ENCODE data around the gene ABHD16B. TPM values are rescaled to one million over a fixed set of nuclear protein-coding genes. Genes with fewer than 3 reads are reported as not detected.
A peak's percentile ranks its signal among the peaks of the same experiment; 100 is the strongest.

ABHD16B gene
- total RNA-seq, 2 experiments from 2014 or later, result not detected

GRCh38 chr20:63897978-63898561 is 36.8 kb downstream of the ABHD16B start:
- intact Hi-C loops (cut with micrococcal nuclease), result no loop called here
- CTCF ChIA-PET, result interaction anchor here (2.8 kb wide), 1 partner anchor 75 kb away, joined by 9 read pairs; no protein-coding TSS in a partner anchor
- Mint-ChIP-seq H3K27ac (peak overlapping the region; percentile 75), H3K36me3 (ENCODE audit: low read depth) (peaks cover 35% of the 10 kb centered on the region), H3K4me3 (no peak overlapping the region), H3K9me3 (no peaks in the 10 kb centered on the region), H3K4me1 (ENCODE audit: low read depth) (peaks cover 51% of the 10 kb centered on the region), H3K27me3 (no peaks in the 10 kb centered on the region)
- ATAC-seq (no peak), DNase-seq (no peak)
- POLR2A ChIA-PET, result no interaction called here
- TF ChIP-seq CTCF (IDR thresholded peaks at IDR 0.05), result no peak

- Mint-ChIP-seq H3K36me3 (ENCODE audit: low read depth) (peaks cover 36% of the 10 kb centered on the region), H3K4me3 (no peak overlapping the region), H3K27ac (peak overlapping the region; percentile 48), H3K4me1 (ENCODE audit: low read depth) (peaks cover 51% of the 10 kb centered on the region), H3K27me3 (no peaks in the 10 kb centered on the region), H3K9me3 (no peaks in the 10 kb centered on the region)
- ATAC-seq, result no peak
- no peak for TF ChIP-seq CTCF (IDR thresholded peaks at IDR 0.05)
- CTCF ChIA-PET, result interaction anchor here (2.8 kb wide), 1 partner anchor 75 kb away, joined by 9 read pairs; no protein-coding TSS in a partner anchor
- intact Hi-C loops (cut with micrococcal nuclease), result no loop called here
- POLR2A ChIA-PET, result no interaction called here
- DNase-seq, result peak; percentile 35
Measured at GRCh38 chr20:63898882-63899558, 37.7 kb downstream of the ABHD16B start.

GRCh38 chr20:63900413-63900812 is 39.1 kb downstream of the ABHD16B start:
- no peak for TF ChIP-seq CTCF (IDR thresholded peaks at IDR 0.05)
- ChIA-PET POLR2A (no interaction called here), CTCF (interaction anchor here (1.3 to 2.8 kb wide), 2 partner anchors 9 to 73 kb away, joined by 5 to 9 read pairs; no protein-coding TSS in a partner anchor)
- peaks cover 53% of the 10 kb centered on the region for H3K4me1 Mint-ChIP-seq (ENCODE audit: low read depth)
- no peaks in the 10 kb centered on the region for H3K9me3 Mint-ChIP-seq
- ATAC-seq (no peak), DNase-seq (no peak)
- intact Hi-C loops (cut with micrococcal nuclease), result no loop called here
- no peaks in the 10 kb centered on the region for H3K27me3 Mint-ChIP-seq
- peaks cover 40% of the 10 kb centered on the region for H3K36me3 Mint-ChIP-seq (ENCODE audit: low read depth)
- no peak overlapping the region for H3K4me3 Mint-ChIP-seq
- no peak overlapping the region for H3K27ac Mint-ChIP-seq

- H3K9me3 Mint-ChIP-seq, result no peaks in the 10 kb centered on the region
- ATAC-seq (no peak), DNase-seq (no peak)
- intact Hi-C loops (cut with micrococcal nuclease), result no loop called here
- ChIA-PET CTCF (interaction anchor here (1.2 kb wide), 1 partner anchor 70 kb away, joined by 3 read pairs; no protein-coding TSS in a partner anchor), POLR2A (interaction anchor here (1.0 kb wide), 1 partner anchor 8 kb away, joined by 4 read pairs; no protein-coding TSS in a partner anchor)
- peaks cover 25% of the 10 kb centered on the region for H3K36me3 Mint-ChIP-seq (ENCODE audit: low read depth)
- no peaks in the 10 kb centered on the region for H3K27me3 Mint-ChIP-seq
- peaks cover 43% of the 10 kb centered on the region for H3K4me1 Mint-ChIP-seq (ENCODE audit: low read depth)
- TF ChIP-seq CTCF (IDR thresholded peaks at IDR 0.05), result no peak
- H3K27ac Mint-ChIP-seq, result peak overlapping the region; percentile 42
- H3K4me3 Mint-ChIP-seq, result no peak overlapping the region
Measured at GRCh38 chr20:63903796-63904561, 42.7 kb downstream of the ABHD16B start.
